GM21723 (cell line): ENCODE measurements around the gene SYCN.

Source experiments
- ATAC-seq: cut with Tn5 transposase; IDR thresholded peaks from one replicate; pipeline ENCODE4 v1.9.1; 2021; ENCODE audit warnings: mild to moderate bottlenecking, moderate library complexity; ENCODE audit not compliant: unreplicated experiment

Gene SYCN

DNA sequence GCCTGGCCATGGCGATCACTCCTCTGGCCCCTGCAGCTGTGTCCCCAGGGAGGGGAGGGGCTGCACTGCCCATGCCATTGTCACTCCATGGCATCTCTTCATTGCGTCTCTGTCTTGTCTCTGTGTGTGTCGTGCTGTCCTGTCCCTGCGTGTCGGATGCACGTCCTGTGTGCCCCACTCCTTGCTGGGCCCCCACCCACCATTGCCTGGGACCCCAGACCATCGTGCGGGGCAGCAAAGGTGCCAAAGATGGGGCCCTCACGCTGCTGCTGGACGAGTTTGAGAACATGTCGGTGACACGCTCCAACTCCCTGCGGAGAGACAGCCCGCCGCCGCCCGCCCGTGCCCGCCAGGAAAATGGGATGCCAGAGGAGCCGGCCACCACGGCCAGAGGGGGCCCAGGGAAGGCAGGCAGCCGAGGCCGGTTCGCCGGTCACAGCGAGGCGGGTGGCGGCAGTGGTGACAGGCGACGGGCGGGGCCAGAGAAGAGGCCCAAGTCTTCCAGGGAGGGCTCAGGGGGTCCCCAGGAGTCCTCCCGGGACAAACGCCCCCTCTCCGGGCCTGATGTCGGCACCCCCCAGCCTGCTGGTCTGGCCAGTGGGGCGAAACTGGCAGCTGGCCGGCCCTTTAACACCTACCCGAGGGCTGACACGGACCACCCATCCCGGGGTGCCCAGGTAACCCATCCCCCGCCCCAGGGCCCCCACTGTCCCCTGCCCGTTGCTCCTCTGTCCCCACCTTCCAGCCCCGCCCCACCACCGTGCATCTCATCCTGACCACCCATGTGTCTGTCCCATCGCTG, 31.2 kb downstream of the SYCN start:
- ATAC-seq: no peak

- ATAC-seq: no peak
These were observed 32.3 kb downstream of the SYCN start for GRCh38 chr19:39171479-39172465.

DNA sequence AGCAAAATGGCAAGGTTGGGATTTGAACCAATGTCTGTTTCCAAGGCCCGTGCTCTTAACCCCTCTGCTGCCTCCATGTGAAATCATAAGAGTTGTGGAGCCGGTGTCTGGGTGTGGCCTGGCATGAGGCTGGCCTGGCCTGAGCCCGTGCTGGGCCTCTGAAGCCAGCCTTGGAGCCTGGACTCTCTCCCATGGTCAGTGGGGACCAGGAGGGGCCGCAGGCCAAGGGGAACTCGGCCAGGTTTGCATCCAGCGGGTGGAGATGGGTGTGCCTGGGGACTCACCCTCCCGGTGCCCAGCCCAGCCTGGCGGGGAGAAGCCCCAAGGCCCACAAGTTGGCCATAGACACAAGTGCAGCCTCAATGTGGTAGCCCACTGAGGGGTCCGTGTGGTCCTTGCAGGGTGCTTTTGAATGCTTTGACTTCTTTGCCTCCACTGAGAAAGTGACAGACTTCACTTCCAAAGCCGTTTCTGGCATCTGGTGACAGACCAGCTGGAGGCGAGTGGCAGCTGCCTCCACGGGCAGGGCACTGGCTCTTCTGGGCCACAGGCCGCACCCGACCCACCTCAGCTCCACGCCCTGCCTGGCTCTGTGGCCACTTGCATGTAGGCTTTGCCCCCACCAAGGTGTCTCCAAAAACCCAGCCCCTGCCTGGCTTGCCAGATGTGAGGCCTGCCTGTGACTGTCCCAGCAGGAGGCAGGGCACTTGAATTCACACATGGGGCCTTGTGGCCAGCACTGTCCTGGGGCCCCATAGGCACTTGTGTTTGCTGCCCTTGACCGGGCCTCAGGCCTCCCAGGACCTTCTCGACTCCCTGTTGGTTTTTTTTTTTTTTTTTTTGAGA, 33.5 kb downstream of the SYCN start:
- ATAC-seq: no peak

DNA sequence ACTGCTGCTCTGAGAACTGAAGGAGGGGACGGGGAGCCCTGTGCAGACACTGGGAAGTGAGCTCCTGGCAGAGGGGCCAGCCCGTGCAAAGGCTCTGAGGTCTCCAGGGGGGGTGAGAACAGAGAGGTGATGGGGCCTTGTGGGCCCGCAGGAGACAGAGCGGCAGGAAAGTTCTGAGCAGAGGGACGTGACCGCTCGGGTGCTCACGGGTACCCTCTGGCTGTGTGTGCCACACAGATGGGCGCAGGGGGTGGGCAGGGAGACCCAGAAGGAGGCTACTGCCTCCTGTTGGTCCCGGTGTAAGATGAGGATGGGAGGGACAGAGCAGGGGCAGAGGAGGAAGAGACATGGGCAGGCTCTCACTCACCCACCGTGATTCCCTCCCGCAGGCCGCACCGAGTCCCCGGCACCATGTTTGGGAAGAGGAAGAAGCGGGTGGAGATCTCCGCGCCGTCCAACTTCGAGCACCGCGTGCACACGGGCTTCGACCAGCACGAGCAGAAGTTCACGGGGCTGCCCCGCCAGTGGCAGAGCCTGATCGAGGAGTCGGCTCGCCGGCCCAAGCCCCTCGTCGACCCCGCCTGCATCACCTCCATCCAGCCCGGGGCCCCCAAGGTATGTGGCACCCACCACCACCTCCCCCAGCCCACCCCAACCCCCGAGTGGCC, 34.8 kb downstream of the SYCN start:
- no peak for ATAC-seq

DNA sequence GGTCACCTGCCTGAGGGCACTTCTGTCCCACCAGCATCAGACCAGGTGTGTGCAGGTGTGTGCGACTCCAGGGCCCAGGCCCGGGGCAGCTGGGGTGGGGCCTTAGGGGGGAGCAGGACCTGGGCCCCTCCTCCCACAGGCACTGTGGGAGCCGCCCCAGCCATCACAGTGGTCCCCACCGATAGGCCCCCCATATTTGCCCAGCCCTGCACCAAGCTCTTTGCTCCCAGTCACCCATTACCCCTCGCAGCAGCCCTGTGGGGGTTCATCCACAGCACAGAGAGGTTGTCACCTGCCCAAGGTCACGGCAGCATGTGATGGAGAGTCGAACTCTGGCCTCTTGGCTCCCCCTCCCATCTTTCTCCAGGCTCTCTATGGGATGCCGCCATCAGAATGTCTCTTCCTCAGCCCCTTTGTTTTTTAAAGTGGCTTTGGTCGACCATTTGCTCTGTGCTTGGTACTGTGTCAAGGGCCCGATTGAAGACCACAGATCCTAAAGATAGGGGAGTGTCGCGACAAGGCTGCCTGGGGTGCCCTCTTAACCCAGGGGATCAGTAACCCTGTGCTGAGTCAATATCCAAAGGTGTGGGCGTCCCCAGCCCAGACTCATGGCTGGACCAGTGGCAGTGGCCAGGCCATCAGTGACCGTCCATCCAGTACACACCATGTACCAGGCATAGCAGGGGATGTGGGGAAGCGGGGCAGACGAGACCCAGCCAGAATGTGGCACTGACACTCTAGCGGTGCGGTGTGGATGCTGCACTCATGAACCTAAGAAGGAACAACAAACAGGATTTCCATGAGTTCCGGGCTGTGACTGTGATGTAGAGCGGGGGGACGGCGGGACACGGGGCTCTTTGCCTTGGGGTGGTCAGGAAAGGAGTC, 35.6 kb downstream of the SYCN start:
- no peak for ATAC-seq

DNA sequence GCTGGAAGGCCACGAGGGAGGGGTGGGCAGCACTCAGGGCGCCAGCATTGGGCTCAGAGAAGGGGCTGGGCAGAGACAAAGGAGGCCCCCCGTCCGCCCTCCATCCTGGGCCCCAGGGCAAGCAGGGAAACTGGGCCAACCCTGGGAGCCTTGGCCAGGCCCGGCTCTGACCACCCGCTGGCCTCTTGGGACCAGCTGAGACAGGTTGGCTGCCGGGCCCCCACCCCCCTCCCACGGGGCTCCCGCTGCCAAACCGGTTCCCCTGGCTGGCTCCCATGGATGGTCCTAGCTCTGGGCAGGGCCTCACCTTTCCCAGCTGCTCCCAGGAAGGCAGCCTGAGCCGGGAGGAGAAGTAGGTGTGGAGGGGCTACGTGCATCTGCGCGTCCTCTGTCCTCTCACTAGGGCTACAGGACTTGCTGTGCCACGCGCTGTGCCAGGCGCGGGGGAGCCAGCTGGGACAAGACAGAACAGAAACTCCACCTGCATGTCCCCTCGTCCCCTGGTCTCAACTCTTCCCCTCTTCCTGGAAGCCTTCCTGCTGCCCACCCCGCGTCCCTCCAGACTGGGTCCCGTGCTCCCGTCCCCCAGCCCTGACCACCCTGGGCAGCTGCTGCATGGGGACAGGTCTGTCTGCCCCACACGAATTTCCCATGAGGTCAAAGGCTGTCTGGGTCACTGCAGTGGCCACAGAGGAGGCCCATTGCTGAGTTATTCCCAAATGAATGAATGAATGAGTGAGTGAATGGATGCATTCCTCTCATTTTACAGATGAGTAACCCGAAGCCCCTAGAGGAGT, 36.4 kb downstream of the SYCN start:
- ATAC-seq: no peak

DNA sequence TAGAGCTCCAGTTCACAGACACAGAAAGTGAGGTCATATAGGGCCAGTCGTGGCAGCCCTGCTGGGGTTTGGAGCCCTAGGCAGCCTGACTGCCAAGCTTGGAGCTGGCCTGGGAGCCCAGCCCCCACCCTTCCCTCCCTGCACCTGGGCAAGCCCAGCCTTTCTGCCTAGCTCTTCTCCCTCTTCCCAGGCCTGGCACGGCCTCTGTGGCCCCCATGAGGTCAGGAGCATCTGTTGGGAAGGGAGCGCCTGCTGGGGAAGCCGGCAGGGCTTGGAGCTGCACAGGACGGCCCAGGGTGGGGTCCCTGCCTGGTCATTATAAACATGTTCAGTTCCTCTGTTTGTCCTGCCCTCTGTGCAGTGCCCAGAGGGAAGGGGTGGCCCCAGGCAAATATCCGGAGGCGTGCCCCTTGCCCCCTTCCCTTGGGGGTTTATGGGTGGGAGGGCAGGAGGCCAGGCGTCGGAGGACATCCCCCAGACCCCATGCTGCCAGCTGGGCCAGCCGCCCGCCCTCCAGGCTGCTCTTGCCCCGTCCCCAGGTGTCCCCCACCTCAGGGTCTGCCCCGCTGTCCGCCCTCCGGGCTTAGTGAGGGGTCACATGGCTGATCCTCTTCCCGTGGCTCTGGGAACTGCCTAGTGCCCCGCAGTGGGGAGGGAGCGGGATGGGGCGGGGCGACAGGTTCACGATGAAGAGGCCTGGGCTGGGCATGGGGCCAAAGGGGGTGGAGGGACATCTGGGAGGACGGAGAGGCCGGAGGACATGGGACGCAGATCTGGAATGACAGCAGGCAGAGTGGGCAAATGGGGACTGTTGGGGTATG, 37.3 kb downstream of the SYCN start:
- ATAC-seq: no peak

DNA sequence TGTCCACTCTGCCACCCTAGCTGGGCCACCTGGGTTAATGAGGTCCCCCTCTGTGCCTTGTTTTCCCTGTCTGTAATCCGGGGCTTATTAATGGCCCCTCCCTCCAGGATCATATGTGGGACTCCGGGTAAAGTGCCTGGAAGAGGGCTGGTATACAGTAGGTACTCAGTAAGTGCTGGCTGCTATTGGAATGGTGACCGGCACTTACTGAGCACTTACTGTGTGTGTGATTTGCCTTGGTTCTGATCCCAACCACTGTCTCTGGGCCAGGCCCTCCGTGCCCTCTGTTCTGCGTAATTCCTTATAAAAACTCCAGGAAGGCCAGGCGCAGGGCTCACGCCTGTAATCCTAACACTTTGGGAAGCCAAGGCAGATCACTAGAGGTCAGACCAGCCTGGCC, 38.2 kb downstream of the SYCN start:
- no peak for ATAC-seq

DNA sequence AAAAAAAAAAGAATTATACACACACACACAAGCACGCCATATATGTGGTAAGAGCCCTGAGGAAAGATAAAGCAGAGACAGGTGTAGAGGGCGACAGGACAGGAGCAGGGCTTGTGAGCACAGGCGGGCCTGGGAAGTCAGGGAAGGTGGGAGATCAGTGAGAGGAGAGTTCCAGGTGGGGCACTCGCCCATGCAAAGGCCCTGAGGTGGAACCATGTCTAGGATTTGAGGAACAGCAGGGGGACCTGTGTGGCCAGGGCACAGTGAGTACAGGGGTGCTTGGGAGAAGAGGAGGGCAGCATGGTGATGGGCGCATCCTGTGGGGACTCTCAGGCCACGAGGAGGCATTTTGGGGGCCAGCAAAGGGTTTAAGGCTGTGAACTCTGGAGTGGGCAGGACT, 39.8 kb downstream of the SYCN start:
- no peak for ATAC-seq

DNA sequence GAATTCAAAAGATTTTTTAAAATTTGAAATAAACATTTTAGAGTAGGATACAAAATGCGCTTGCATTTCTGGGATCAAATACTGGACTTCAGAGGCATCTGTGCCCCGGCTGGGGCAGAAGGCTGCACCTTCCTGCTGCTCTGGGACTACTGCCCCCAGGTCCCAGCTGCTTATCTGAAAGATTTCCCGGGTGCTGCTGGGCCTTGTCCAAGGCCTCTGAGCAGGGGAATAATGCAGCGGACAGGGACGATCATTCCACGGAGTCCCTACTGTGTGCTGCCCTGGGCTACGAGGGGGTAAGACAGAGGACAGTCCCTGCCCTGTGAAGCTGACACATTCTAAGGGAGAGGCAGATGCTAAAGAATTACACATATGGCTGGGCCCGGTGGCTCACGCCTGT, 40.4 kb downstream of the SYCN start:
- ATAC-seq: no peak

- no peak for ATAC-seq
These were observed 41.5 kb downstream of the SYCN start for GRCh38 chr19:39162441-39163043.

DNA sequence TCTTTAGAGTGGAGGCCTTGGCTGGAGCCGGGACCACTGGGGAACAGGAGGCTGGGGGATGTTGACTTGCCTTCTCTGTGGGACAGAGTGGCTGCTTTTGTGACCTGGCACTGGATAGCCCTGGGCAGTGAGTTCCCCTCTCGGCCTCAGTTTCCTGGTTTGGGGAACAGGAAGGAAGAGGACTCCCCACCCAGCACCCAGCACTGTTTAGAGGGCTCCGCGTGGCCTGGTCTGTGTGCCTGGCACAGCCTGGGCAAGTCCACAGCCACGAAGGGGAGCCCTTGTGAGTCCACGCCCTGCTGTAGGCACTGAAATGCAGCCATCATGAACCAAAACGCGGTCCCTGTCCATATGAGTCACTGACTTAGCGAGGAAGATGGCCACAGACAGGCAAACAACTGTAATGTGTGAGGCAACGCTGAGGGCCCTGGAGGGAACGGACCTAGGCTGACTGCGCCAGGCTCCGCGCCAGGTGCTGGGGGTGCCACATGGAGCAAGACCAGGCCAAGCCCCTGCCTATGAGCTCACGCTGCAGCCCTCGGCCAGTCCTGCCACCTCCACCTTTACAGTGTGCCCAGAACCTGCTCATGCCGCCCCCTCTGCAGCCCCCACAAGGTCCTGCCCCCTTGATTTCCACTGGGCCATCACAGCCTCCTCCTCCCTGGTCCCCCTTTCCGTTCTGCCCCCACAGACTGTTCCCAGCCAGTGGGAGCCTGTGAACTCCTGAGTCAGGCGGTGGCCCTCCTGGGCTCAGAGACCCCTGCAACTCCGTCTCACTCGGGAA, 43.0 kb downstream of the SYCN start:
- ATAC-seq: no peak

DNA sequence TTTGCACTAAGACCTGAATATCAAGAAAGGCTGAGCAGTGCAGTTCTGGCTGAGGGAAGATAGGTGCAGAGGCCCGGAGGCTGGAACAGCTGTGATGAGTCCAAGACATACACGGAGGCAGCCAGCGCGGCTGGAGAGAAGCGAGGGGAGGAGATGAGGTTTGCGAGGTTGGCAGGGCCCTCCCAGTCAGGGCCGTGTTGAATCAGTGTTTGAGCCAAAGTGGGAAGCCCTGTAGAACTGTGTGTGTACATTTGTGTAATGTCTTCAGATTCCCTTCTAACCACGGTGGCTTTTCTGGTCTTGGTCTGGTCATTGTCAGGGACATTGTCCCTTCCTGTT, 43.6 kb downstream of the SYCN start:
- no peak for ATAC-seq

DNA sequence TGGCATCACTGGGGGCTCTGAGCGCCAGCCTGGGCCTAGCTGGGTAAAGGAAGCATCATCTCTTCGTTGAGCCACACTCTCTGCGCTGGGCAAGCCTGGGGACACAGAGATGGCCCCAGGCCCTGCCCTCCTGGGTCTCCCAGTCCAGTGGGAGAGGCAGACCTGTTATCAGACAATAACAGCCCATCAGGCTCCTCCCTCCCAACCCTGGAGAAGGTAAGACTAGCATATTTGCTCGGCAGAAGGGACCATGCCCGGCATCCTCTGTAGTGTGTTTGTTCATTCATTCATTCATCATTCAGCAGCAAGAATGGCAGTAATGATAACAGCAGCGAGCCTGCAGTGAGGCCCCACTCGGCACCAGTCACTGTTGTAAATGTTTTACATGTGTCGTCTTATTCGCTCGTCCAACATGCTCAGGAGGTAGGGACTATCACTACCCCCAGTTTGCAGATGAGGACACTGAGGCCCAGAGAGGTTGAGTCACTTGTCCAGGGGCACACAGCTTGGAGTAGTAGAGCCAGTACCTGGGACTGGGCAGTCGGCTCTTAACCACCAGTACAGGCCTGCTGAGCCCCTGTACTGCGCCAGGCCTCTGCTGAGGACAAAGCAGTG, 45.3 kb downstream of the SYCN start:
- no peak for ATAC-seq

DNA sequence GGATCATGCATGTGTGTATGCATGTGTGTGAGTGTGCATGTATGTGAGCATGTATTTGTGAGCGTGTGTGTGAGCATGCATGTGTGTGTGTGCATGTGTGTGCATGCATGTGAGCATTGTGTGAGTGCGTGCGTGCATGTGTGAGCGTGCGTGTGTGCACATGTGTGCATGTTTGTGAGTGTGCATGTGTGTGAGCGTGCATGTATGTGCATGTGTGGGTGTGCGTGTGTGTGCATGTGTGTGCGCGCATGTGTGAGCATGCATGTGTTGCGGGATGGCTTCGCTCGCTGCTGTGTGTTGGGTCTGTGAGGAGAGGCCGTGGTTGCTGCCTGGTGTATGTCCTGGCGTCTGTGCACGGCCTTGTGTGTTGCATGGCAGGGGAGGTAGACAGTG, 46.1 kb downstream of the SYCN start:
- ATAC-seq: no peak

DNA sequence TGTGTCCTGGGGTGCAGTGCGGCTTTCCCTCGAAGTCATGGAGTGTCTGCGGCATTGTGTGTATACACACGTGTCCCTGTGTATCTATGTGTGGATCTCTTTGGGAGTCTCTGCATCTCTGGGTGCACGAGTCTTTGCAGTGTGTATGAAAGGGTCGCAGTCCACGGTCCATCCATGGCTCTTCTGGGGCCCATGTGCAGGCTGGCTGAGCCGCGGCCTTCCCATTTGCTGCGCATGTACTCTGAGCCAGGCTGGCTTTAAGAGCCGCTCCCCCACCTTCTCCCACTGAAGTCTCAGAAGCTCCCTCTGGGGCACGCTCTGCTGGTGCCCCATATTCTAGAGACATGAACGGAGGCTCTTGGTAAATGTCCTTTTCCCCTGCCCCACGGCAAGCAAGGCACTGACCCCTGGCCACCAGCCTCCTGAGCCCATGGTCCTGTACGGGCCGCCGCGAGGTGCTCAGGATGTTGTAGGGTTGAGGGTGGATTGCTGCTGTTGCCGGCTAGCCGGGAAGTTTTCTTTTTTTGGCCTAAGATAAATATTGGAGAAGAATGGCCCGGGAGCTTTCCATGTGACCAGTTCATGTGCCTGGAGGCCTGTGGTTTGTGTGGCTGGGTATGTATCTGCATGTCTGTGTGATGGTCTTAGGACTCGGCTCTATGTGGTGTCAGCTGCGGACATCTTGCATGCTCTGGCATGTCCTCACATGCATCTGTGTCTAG, 46.6 kb downstream of the SYCN start:
- no peak for ATAC-seq
